Mucosa of stomach (tissue), 1 donor: Measurements from ENCODE around the gene ZNF70.

Source experiments
- H3K27me3 ChIP-seq: one replicate; pipeline ENCODE4 v1.7.0; 2013; ENCODE audit warnings: mild to moderate bottlenecking, low read length; ENCODE audit not compliant: control insufficient read depth, insufficient read depth
- H3K36me3 ChIP-seq: one replicate; pipeline ENCODE4 v1.7.0; 2013; ENCODE audit warnings: low read length; ENCODE audit not compliant: control insufficient read depth, insufficient read depth
- H3K4me1 ChIP-seq: one replicate; pipeline ENCODE4 v1.7.0; 2013; ENCODE audit warnings: mild to moderate bottlenecking, low read length; ENCODE audit not compliant: control insufficient read depth, insufficient read depth
- H3K4me3 ChIP-seq: one replicate; pipeline ENCODE4 v1.7.0; 2013; ENCODE audit warnings: low read length
- H3K9ac ChIP-seq: one replicate; pipeline ENCODE4 v1.7.0; 2013; ENCODE audit warnings: mild to moderate bottlenecking, low read length, moderate library complexity
- H3K9me3 ChIP-seq: one replicate; pipeline ENCODE4 v1.7.0; 2013; ENCODE audit warnings: mild to moderate bottlenecking, low read length, moderate library complexity; ENCODE audit not compliant: control insufficient read depth
- donor health status: Pancreatic carcinoma.

ZNF70 gene

DNA sequence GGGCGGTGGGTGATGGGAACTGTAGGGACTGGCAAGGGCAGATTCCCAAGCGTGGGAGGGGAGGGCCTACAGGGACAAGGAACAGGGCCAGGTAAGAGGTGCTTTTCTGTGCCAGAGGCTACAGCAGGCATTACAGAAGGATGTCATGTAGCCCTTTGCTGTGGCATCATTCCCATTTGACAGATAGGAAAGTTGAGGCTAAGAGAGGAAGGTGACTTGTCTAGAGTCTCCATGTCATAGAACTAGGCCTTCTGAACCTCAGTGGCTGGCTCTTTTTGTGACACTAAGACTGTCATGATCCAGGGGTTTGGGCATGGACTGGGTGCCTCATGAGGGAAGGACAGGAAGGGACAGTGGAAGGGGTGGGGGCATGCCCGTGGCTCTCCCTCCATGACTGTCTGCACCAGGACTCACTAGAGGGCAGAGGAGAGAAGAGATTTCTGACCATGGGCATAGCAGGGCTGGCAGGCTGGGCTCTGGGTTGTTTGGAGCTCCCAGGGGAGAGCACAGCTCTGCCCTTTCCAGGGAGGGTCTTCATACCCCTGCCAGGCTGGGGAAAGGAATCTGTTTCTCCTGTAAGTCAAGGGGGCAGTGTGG lies 25.0 kb upstream of the ZNF70 start:
- H3K4me1 ChIP-seq, result peaks cover 27% of the 10 kb centered on the region

DNA sequence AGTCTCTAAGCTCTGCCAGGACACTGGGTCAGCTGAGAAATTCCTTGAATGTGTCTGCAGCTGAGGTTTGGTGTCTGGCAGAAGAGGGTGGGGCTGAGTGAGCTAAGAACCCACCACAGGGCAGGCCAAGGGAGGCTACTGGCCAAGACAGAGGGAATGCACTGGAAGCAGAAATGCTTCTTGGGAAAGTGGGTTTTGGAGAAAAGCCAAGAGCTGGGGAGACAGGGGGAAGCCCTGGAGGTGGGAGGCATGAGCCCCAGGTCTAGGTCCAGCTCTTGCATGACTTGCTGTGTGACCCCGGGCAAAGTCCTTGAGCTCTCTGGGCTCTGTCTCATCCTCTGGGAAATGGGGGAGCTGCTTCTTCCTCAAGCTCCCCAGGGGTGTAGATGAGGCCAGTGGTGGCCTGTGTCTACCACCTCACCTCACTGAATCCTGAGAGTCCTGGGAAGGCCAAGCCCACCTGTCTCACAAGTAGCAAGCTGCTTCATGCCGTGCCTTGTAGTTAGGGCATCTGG lies 24.1 kb upstream of the ZNF70 start:
- Histone ChIP-seq H3K36me3 (no peaks in the 10 kb centered on the region), H3K4me1 (peaks cover 27% of the 10 kb centered on the region), H3K27me3 (peaks cover 21% of the 10 kb centered on the region), H3K4me3 (no peak overlapping the region), H3K9me3 (no peaks in the 10 kb centered on the region), H3K9ac (no peak overlapping the region)

More for the DNA sequence above, 25.0 kb upstream of the ZNF70 start:
- Histone ChIP-seq H3K36me3 (no peaks in the 10 kb centered on the region), H3K4me3 (no peak overlapping the region), H3K27me3 (peaks cover 21% of the 10 kb centered on the region), H3K9me3 (no peaks in the 10 kb centered on the region), H3K9ac (no peak overlapping the region)

DNA sequence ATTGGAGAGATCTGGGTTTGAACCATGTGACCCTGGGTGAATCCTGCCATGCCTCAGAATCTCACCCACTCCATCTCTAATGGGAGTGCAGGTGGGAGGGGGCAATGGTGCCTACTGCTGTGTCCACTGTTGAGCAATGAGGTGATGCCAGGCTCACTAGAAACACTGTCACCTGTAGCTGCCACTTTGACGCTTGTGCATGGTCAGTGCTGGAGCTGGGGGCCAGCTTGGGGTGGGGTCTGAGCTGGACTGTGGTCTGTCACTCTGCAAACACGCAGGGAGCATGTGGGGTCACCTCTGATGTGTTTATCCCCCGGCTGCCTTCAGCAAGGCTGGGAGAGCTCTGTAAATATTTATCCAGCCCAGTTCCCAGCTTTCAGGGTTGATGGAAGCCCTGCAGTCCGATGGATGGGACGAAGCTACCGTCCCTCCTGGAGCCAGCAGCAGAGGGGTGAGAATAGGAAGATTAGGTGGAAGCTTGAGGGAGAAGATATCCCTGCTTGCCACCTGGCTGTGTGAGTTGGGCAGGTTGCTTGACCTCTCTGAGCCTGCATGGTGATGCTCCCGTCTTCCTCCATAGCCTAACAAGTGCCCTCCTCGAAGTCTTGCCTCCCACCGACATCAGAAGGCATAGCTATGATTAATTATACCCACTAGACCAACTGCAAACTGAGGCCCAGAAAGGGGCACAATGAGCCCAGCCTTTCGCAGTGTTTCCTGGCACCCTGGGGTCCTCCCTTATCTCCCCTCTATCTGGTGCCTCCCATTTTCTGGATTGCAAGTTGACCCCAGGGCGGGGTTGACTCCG lies 23.4 kb upstream of the ZNF70 start:
- H3K9me3 ChIP-seq, result no peaks in the 10 kb centered on the region
- peaks cover 21% of the 10 kb centered on the region for H3K27me3 ChIP-seq
- peaks cover 27% of the 10 kb centered on the region for H3K4me1 ChIP-seq
- no peaks in the 10 kb centered on the region for H3K36me3 ChIP-seq
- H3K4me3 ChIP-seq, result no peak overlapping the region
- H3K9ac ChIP-seq, result no peak overlapping the region

DNA sequence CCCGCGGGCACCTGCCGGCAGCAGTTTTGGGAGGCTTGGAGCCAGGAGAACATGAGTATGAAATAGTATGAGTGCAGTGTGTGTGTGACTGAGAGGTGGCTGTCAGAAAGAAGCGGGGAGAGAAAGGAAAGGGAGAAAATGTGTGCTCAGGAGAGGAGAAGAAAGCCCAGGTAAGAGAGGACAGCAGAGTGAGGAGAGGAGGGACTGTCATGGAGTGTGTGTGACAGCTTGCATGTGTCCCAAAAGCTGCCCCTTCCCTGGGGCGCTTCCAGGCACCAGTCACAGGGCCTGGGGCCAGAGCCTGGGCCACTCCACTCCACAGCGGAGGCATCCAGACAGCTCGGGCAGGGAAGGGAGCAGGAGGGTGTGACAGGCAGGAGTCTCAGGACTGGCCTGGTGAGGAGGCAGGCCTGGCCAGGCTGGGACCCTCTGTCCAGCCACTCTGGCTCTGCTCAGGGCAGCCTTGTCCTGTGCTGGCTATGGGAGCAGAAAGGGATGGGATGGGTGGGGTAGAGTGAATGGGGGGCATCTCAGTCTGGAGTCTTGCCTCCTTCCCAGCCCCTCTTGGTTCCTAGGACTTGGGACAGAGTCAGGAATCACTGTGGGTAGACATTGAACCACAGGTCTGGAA lies 22.7 kb upstream of the ZNF70 start:
- Histone ChIP-seq H3K9me3 (no peaks in the 10 kb centered on the region), H3K9ac (no peak overlapping the region), H3K27me3 (peaks cover 21% of the 10 kb centered on the region), H3K4me1 (peaks cover 27% of the 10 kb centered on the region), H3K4me3 (peak overlapping the region; percentile 41), H3K36me3 (no peaks in the 10 kb centered on the region)

DNA sequence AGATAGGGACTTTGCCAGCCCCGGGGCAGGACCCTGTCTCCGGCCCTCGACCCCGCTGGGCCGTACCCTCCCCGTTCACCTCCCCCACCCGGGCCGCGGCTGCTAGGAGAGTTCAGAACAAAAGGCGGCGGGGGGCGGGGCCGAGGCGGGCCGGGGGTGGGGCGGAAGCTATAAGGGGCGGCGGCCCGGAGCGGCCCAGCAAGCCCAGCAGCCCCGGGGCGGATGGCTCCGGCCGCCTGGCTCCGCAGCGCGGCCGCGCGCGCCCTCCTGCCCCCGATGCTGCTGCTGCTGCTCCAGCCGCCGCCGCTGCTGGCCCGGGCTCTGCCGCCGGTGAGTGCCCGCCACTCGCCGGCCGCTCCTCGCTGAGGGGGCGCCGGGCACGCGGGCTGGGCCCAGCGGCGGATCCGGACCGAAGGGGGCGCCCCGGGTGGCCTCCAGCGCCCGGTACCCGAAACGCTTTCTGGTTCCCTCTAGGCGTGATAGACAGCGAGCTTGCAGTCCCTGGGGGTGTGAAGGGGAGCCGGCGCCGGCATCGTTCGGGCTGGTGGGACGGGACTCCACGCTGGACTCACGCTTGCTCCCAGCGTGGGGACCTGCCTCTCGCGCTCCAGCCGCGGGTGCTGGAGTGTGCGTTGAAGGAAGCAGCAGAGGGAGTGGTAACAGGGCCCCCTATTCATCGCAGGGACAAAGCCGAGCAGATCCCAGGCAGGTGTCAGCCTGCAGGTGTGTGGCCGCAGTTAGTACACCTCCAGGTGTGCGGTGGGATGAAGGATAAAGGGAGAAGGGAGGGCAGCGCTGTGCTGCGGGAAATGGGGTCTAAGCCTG lies 21.9 kb upstream of the ZNF70 start, which contains the start of gene MMP11:
Gene MMP11, plus strand, starts transcription at position 201 of the 825 bp plus-strand sequence. Its CDS starts 22 bp downstream, at position 223.
- no peaks in the 10 kb centered on the region for H3K9me3 ChIP-seq
- H3K9ac ChIP-seq, result peak within 1 kb of the TSS; percentile 15
- H3K27me3 ChIP-seq, result peaks cover 21% of the 10 kb centered on the region
- H3K4me1 ChIP-seq, result peaks cover 32% of the 10 kb centered on the region
- no peaks in the 10 kb centered on the region for H3K36me3 ChIP-seq
- peak within 1 kb of the TSS; percentile 41 for H3K4me3 ChIP-seq

DNA sequence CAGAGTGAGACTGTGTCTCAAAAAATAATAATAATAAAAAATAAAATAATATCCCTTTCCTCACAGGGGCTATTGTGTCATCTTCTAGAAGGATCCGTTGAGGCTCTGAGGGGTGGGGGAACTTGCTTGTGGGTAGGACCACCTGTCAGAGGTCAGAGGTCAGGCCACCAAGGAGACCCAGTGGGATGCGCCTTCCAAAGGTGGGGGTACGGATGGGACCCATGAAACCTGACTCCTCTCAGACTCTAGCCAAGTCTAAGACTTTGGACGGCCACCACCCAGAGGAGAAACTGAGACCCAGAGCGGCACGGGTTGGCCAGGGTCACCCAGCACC lies 21.4 kb upstream of the ZNF70 start:
- H3K27me3 ChIP-seq, result peaks cover 21% of the 10 kb centered on the region
- H3K36me3 ChIP-seq, result no peaks in the 10 kb centered on the region
- H3K9ac ChIP-seq, result peak overlapping the region; percentile 15
- H3K9me3 ChIP-seq, result no peaks in the 10 kb centered on the region
- peaks cover 32% of the 10 kb centered on the region for H3K4me1 ChIP-seq
- no peak overlapping the region for H3K4me3 ChIP-seq

- H3K9me3 ChIP-seq, result no peaks in the 10 kb centered on the region
- H3K9ac ChIP-seq, result no peak overlapping the region
- no peak overlapping the region for H3K4me3 ChIP-seq
- peaks cover 33% of the 10 kb centered on the region for H3K4me1 ChIP-seq
- H3K36me3 ChIP-seq, result no peaks in the 10 kb centered on the region
- peaks cover 16% of the 10 kb centered on the region for H3K27me3 ChIP-seq
Observed at GRCh38 chr22:23769321-23769965, 18.5 kb upstream of the ZNF70 start.

- Histone ChIP-seq H3K9me3 (no peaks in the 10 kb centered on the region), H3K36me3 (no peaks in the 10 kb centered on the region), H3K4me1 (peaks cover 22% of the 10 kb centered on the region), H3K27me3 (peaks cover under 1% of the 10 kb centered on the region), H3K4me3 (peak within 1 kb of the TSS; percentile 50), H3K9ac (peak within 1 kb of the TSS; percentile 83)
Observed at GRCh38 chr22:23767673-23768548, 17.0 kb upstream of the ZNF70 start, which contains the start of gene CHCHD10. Gene CHCHD10, minus strand, starts transcription at chr22:23767972. Its CDS starts 98 bp downstream, at chr22:23767874.

DNA sequence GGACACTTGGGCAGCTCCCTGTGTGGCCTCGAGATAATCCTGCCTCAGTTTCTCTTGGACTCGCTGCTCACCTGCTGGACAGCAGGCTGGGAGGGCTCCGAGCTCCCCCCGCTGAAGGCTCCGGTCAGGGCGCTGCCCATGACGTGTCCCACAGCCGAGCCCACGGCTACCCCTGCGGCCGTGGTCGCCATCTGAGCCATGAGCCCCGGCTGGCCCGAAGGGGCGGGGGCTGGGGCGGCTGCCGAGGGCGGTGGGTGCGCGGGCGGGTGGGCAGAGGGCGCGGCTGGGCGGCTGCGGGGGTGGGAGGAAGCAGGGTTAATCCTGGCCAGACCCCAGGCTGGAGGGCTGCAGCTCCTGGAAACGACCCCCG lies 16.4 kb upstream of the ZNF70 start:
- peaks cover 18% of the 10 kb centered on the region for H3K4me1 ChIP-seq
- H3K4me3 ChIP-seq, result peak overlapping the region; percentile 50
- no peaks in the 10 kb centered on the region for H3K9me3 ChIP-seq
- H3K9ac ChIP-seq, result peak overlapping the region; percentile 83
- no peaks in the 10 kb centered on the region for H3K36me3 ChIP-seq
- no peaks in the 10 kb centered on the region for H3K27me3 ChIP-seq

GRCh38 chr22:23764899-23765881 lies 14.3 kb upstream of the ZNF70 start:
- Histone ChIP-seq H3K36me3 (no peaks in the 10 kb centered on the region), H3K4me1 (peaks cover 13% of the 10 kb centered on the region)

More at GRCh38 chr22:23764899-23765881, 14.3 kb upstream of the ZNF70 start:
- no peak overlapping the region for H3K9ac ChIP-seq
- H3K27me3 ChIP-seq, result no peaks in the 10 kb centered on the region
- H3K4me3 ChIP-seq, result no peak overlapping the region
- no peaks in the 10 kb centered on the region for H3K9me3 ChIP-seq
